ENCODE results near the gene HHATL. TPM values are rescaled to one million over a fixed set of nuclear protein-coding genes. Genes with fewer than 3 reads are reported as not detected.

Gene HHATL
- total and polyA plus RNA-seq, 2 of the 8 experiments (the other 6 are each of a cell fraction or from before 2014, with no cell fraction given), result 0.18 TPM; not detected in 1

DNA sequence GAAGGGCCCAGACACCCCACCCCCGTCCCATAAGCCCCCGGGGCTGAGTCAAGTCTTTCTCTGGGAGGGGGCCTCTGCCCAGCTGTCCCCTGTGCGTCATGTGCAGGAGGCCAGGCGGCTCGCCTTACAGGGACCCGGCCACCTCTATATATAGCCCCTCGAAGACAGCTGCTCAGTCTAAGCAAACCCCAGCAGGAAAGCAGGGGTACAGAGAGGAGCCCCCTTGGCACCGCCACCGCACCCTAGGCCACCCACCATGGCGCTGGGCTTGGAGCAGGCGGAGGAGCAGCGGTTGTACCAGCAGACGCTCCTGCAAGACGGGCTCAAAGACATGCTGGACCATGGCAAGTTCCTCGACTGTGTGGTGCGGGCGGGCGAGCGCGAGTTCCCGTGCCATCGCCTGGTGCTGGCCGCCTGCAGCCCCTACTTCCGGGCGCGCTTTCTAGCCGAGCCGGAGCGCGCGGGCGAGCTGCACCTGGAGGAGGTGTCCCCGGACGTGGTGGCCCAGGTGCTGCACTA is 17.2 kb downstream of the HHATL start, which contains the start of gene KLHL40:
TSS of gene KLHL40 (plus strand) at position 175 of the 519 bp plus-strand sequence. CDS start at position 257, 82 bp downstream.
- no peak within 1 kb of the TSS; the same call in 1 of the 2 replicates for H2BK5ac ChIP-seq (ENCODE audit: low read depth, low read length)
- FAIRE-seq, result no peak
- H3K27me3 ChIP-seq (replicated peaks in 1 of 4; ENCODE audit: control insufficient read depth in 3 of 4, extremely low read depth in 1 of 4, insufficient read depth in 3 of 4, low read length in 3 of 4), result no peaks in the 10 kb centered on the region
- no peaks in the 10 kb centered on the region for H3K36me3 ChIP-seq (ENCODE audit: control insufficient read depth in 2 of 4, insufficient read depth in 4 of 4, low read length in 3 of 4)
- no peak within 1 kb of the TSS for H2BK15ac ChIP-seq (ENCODE audit: low read length)
- ChIA-PET POLR2A (ENCODE audit: partially characterized antibody) (interaction anchor here (0.6 to 1.2 kb wide), 3 partner anchors 9 to 119 kb away, joined by 3 read pairs; partner anchors contain the start of gene HIGD1A), CTCF (ENCODE audit: partially characterized antibody) (interaction anchor here (0.9 to 1.9 kb wide), 6 partner anchors 8 to 65 kb away, joined by 3 to 5 read pairs (median 4); no protein-coding TSS in a partner anchor)
- H3K4me3 ChIP-seq (ENCODE audit: extremely low read depth in 1 of 4, insufficient read depth in 2 of 4, low read depth in 3 of 4, low read length in 4 of 4), result no peak within 1 kb of the TSS
- H3K56ac ChIP-seq (replicated peaks; ENCODE audit: insufficient read length, low read depth, low read length), result no peak within 1 kb of the TSS
- no peak within 1 kb of the TSS for H3K27ac ChIP-seq (ENCODE audit: low read depth, low read length)
- H3K9ac ChIP-seq (replicated peaks in 1 of 4; ENCODE audit: extremely low read depth in 1 of 4, low read depth in 3 of 4, low read length in 3 of 4), result no peak within 1 kb of the TSS
- H4K91ac ChIP-seq (replicated peaks; ENCODE audit: insufficient read length, low read length), result no peak within 1 kb of the TSS
- no peaks in the 10 kb centered on the region for H3K79me1 ChIP-seq (ENCODE audit: low read depth, low read length)
- TF ChIP-seq CHD2 (IDR thresholded peaks at IDR 0.05; ENCODE audit: low read length) (no peak), EP300 (IDR thresholded peaks at IDR 0.05; ENCODE audit: borderline replicate concordance in 1 of 2, low read depth in 2 of 2, low read length in 2 of 2) (no peak), ATF3 (IDR thresholded peaks at IDR 0.05; ENCODE audit: insufficient read depth, low read depth, low read length) (no peak), CBX8 (IDR thresholded peaks at IDR 0.05; ENCODE audit: borderline replicate concordance, low read depth, low read length) (no peak), CTBP2 (IDR thresholded peaks at IDR 0.05; ENCODE audit: borderline replicate concordance, insufficient read depth, insufficient read length, low read length) (no peak)
- H3K4me1 ChIP-seq (replicated peaks in 1 of 4; ENCODE audit: control insufficient read depth in 3 of 4, insufficient read depth in 4 of 4, low read length in 3 of 4), result peaks cover 0 to 10% (median 4%) of the 10 kb centered on the region in 4 experiments; a peak in 4 of 7 replicates
- no peaks in the 10 kb centered on the region for H3K9me3 ChIP-seq (ENCODE audit: insufficient read depth in 2 of 2, low read depth in 1 of 2, low read length in 1 of 2)
- no peak within 1 kb of the TSS for H2BK120ac ChIP-seq (replicated peaks; ENCODE audit: low read depth, low read length)
- H2BK20ac ChIP-seq (ENCODE audit: low read length), result no peak within 1 kb of the TSS
- no peaks in the 10 kb centered on the region for H3K23me2 ChIP-seq (ENCODE audit: low read depth, low read length)
- no peak for DNase-seq (ENCODE audit: low read depth in 1 of 2, low spot score in 2 of 2)
- H2BK12ac ChIP-seq (ENCODE audit: low read depth, low read length), result no peak within 1 kb of the TSS
- H4K8ac ChIP-seq (ENCODE audit: extremely low read depth, insufficient read depth, low read length), result no peak within 1 kb of the TSS
- H3K23ac ChIP-seq (ENCODE audit: insufficient read length), result no peak within 1 kb of the TSS
- H3K79me2 ChIP-seq (ENCODE audit: control insufficient read depth in 1 of 2, insufficient read depth in 2 of 2, low read length in 2 of 2), result no peaks in the 10 kb centered on the region
- no peaks in the 10 kb centered on the region for H4K20me1 ChIP-seq (replicated peaks in 1 of 2; ENCODE audit: control insufficient read depth in 1 of 2, insufficient read depth in 2 of 2, low read length in 2 of 2)
- 93% methylated on average over 32 of the region's 34 CpGs; no CpG with 5 or more reads in 1 of the 2 experiments for WGBS, 2 experiments (ENCODE audit: extremely low coverage in 1 of 2, insufficient coverage in 1 of 2, insufficient read length in 1 of 2, insufficient replicate concordance in 2 of 2, low coverage in 1 of 2, low lambda C conversion rate in 2 of 2, missing lambda C conversion rate in 1 of 2)
- no peak within 1 kb of the TSS for H4K5ac ChIP-seq (ENCODE audit: insufficient read length, low read depth, low read length)
- H3K14ac ChIP-seq (ENCODE audit: insufficient read length), result no peak within 1 kb of the TSS
- no peak within 1 kb of the TSS for H3K18ac ChIP-seq (ENCODE audit: extremely low read depth, low read length)
- H3K4me2 ChIP-seq (ENCODE audit: insufficient read depth in 1 of 2, low read depth in 2 of 2, low read length in 2 of 2), result no peak within 1 kb of the TSS
- no peak within 1 kb of the TSS for H2AK5ac ChIP-seq (ENCODE audit: low read depth, low read length)
- H2AFZ ChIP-seq (ENCODE audit: low read length), result no peak within 1 kb of the TSS
- H3K4ac ChIP-seq (replicated peaks; ENCODE audit: insufficient read length, low read depth, low read length), result no peak within 1 kb of the TSS
